Measurements from ENCODE around the gene HDAC4.

DNA sequence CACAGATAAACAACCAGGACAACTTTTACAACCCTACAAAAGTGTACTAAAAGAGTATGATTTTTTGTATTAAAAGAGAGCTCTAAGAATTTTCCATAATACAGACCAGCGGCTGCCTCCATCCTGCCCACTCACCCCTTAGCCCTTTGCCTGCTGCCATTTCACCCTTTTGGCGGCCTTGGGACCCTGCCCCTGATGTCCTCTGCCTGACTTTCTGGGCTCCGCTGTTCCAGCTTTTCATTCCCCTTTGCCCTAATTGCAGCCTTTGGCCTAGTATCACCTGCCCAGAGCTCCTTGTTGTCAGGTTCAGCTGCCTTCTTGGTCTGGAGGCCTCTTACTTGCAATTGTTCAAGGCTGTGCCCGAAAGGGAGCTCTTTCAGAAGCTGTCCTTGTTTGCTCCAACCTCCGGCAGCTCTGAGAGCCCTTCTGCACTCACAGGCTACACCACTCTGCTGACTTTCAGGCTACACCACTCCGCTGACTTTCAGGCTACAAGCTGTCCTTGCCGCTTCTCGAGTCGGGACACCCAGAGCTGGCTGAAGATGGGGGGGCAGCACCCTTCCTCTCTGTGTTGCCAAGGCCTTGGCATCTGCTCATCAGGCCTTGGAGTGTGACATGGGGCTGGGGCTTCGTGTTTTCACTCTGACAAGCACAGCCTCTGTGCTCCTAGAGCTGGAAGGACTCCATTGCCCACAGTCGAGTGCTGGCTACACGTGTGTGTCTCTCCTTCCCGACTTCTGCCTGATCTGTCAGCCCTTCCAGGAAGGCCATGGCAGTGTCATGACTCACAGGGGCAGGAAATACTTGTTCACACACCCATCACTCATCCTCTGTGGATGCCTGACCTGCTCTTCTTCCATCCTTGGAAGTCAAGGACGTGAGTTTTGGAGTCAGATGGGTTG lies 43.1 kb upstream of the HDAC4 start:
- no peak for TF ChIP-seq POLR2A (IDR thresholded peaks at IDR 0.05; ENCODE audit: low read depth, low read length)
- no peak for TF ChIP-seq RCOR1 (IDR thresholded peaks at IDR 0.05; ENCODE audit: insufficient replicate concordance, low read length)
- no peak for TF ChIP-seq CTCF (conservative IDR thresholded peaks at IDR 0.05; ENCODE audit: low read depth, low read length)
- TF ChIP-seq, protein P1, sequence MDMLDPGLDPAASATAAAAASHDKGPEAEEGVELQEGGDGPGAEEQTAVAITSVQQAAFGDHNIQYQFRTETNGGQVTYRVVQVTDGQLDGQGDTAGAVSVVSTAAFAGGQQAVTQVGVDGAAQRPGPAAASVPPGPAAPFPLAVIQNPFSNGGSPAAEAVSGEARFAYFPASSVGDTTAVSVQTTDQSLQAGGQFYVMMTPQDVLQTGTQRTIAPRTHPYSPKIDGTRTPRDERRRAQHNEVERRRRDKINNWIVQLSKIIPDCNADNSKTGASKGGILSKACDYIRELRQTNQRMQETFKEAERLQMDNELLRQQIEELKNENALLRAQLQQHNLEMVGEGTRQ (IDR thresholded peaks at IDR 0.05; ENCODE audit: low read depth, low read length), result no peak
- no peak for TF ChIP-seq MAFK (IDR thresholded peaks at IDR 0.05; ENCODE audit: low read depth, low read length)

Measured in IMR-90 (cell line).